HG03378 (cell line): ENCODE data around the gene GRID1.

Source experiments
- ATAC-seq: cut with Tn5 transposase; IDR thresholded peaks from one replicate; pipeline ENCODE4 v1.9.1; 2021; ENCODE audit warnings: mild to moderate bottlenecking, moderate library complexity; ENCODE audit not compliant: unreplicated experiment

GRID1 gene

GRCh38 chr10:86025509-86025908 is 341.1 kb downstream of the GRID1 start:
- ATAC-seq = no peak

- ATAC-seq = no peak
Observed at GRCh38 chr10:86024281-86025041, 342.1 kb downstream of the GRID1 start.

- no peak for ATAC-seq
Observed at GRCh38 chr10:86023931-86024280, 342.7 kb downstream of the GRID1 start.

- ATAC-seq = no peak
Observed at GRCh38 chr10:86023336-86023735, 343.3 kb downstream of the GRID1 start.

GRCh38 chr10:86022906-86023305 is 343.7 kb downstream of the GRID1 start:
- ATAC-seq = no peak

GRCh38 chr10:86020134-86020533 is 346.5 kb downstream of the GRID1 start:
- no peak for ATAC-seq

- no peak for ATAC-seq
Observed at GRCh38 chr10:86019141-86019540, 347.5 kb downstream of the GRID1 start.

GRCh38 chr10:86018735-86019058 is 347.9 kb downstream of the GRID1 start:
- no peak for ATAC-seq

- peak; percentile 83 for ATAC-seq
Observed at GRCh38 chr10:86017841-86018734, 348.5 kb downstream of the GRID1 start.

GRCh38 chr10:86013568-86013967 is 353.0 kb downstream of the GRID1 start:
- ATAC-seq = no peak

- ATAC-seq = no peak
Observed at GRCh38 chr10:86007171-86007570, 359.4 kb downstream of the GRID1 start.

- ATAC-seq = no peak
Observed at GRCh38 chr10:86004337-86004736, 362.3 kb downstream of the GRID1 start.

- no peak for ATAC-seq
Observed at GRCh38 chr10:86003201-86003621, 363.4 kb downstream of the GRID1 start.

- no peak for ATAC-seq
Observed at GRCh38 chr10:86001521-86001920, 365.1 kb downstream of the GRID1 start.

- ATAC-seq = no peak
Observed at GRCh38 chr10:85997544-85997943, 369.1 kb downstream of the GRID1 start.

- ATAC-seq = peak; percentile 82
Observed at GRCh38 chr10:85995791-85996190, 370.8 kb downstream of the GRID1 start.

- no peak for ATAC-seq
Observed at GRCh38 chr10:85993840-85994507, 372.6 kb downstream of the GRID1 start.

- ATAC-seq = no peak
Observed at GRCh38 chr10:85993140-85993539, 373.5 kb downstream of the GRID1 start.

- no peak for ATAC-seq
Observed at GRCh38 chr10:85992324-85992723, 374.3 kb downstream of the GRID1 start.

- ATAC-seq = no peak
Observed at GRCh38 chr10:85986777-85987176, 379.8 kb downstream of the GRID1 start.

GRCh38 chr10:85983051-85983450 is 383.5 kb downstream of the GRID1 start:
- no peak for ATAC-seq

- no peak for ATAC-seq
Observed at GRCh38 chr10:85979598-85979997, 387.0 kb downstream of the GRID1 start.
